HL-60 (cell line): ENCODE measurements around the gene MACF1.

ENCODE experiments used
- DNase-seq, 2 experiments: peaks; one replicate each; pipeline ENCODE4 v3.0.0-alpha.2; 2010 to 2020; ENCODE audit warnings: low read depth in 1 of 2, low spot score in 1 of 2
- H3K27ac ChIP-seq: fragments of 250-450 bp; sonication (Bioruptor Pico); replicated peaks from 2 replicates; pipeline ENCODE4 v1.5.1; 2020; ENCODE audit warnings: mild to moderate bottlenecking, moderate library complexity
- H3K27me3 ChIP-seq: fragments of 250-450 bp; sonication (Bioruptor Pico); 2 replicates; pipeline ENCODE4 v1.5.1; 2021; ENCODE audit warnings: mild to moderate bottlenecking, moderate library complexity; ENCODE audit not compliant: insufficient read depth, poor library complexity, severe bottlenecking
- H3K4me3 ChIP-seq: replicated peaks from 2 replicates; pipeline ENCODE4 v1.5.1; 2011; ENCODE audit warnings: mild to moderate bottlenecking, control low read depth, low read length; ENCODE audit not compliant: insufficient read depth
- CTCF ChIP-seq: IDR thresholded peaks from one replicate; pipeline ENCODE4 v1.5.1; 2011; ENCODE audit warnings: low read length, control low read depth, inconsistent platforms; ENCODE audit not compliant: insufficient read depth
- GABPA ChIP-seq: IDR thresholded peaks from 2 replicates; pipeline ENCODE4 v1.6.1; 2012; ENCODE audit warnings: low read depth
- POLR2AphosphoS5 ChIP-seq: IDR thresholded peaks from 2 replicates; pipeline ENCODE4 v1.6.1; 2012; ENCODE audit warnings: low read depth
- REST ChIP-seq: IDR thresholded peaks from 2 replicates; pipeline ENCODE4 v1.6.1; 2012; ENCODE audit warnings: low read depth; ENCODE audit not compliant: insufficient replicate concordance
- SPI1 ChIP-seq: IDR thresholded peaks from 2 replicates; pipeline ENCODE4 v1.6.1; 2012; ENCODE audit warnings: low read depth, mild to moderate bottlenecking, borderline replicate concordance

MACF1 gene

GRCh38 chr1:39297551-39297950 lies 93.1 kb downstream of the MACF1 start:
- Histone ChIP-seq H3K4me3 (no peak overlapping the region), H3K27me3 (no peaks in the 10 kb centered on the region), H3K27ac (no peak overlapping the region)
- DNase-seq = no peak
- no peak for TF ChIP-seq GABPA
- TF ChIP-seq REST = no peak
- TF ChIP-seq POLR2AphosphoS5 = no peak
- TF ChIP-seq SPI1 = no peak

- Histone ChIP-seq H3K4me3 (no peak overlapping the region), H3K27ac (no peak overlapping the region), H3K27me3 (no peaks in the 10 kb centered on the region)
- DNase-seq = no peak
- TF ChIP-seq CTCF (no peak), GABPA (no peak), POLR2AphosphoS5 (no peak), REST (no peak), SPI1 (no peak)
Measured at GRCh38 chr1:39301606-39302005, 97.1 kb downstream of the MACF1 start.

GRCh38 chr1:39305555-39305954 lies 101.1 kb downstream of the MACF1 start:
- H3K4me3 ChIP-seq = no peak overlapping the region
- H3K27me3 ChIP-seq = no peaks in the 10 kb centered on the region
- TF ChIP-seq GABPA (no peak), REST (no peak), POLR2AphosphoS5 (no peak), SPI1 (no peak), CTCF (no peak)
- no peak for DNase-seq
- H3K27ac ChIP-seq = no peak overlapping the region
